Liver (tissue), 9 donors: ENCODE results near the gene TTC3. TPM values are rescaled to one million over a fixed set of nuclear protein-coding genes. Genes with fewer than 3 reads are reported as not detected.

ENCODE experiments used
- DNase-seq: peaks from one replicate; pipeline ENCODE4 v3.0.0-alpha.2; 2017; ENCODE audit warnings: low spot score
- H3K27ac ChIP-seq, 2 donors: one replicate each; pipeline ENCODE4 v1.7.0; 2013; ENCODE audit warnings: inconsistent platforms in 2 of 2, low read length in 2 of 2, control low read depth in 1 of 2, low read depth in 1 of 2, mild to moderate bottlenecking in 1 of 2
- H3K27me3 ChIP-seq, 4 donors: one replicate each; pipeline versions ENCODE4 v1.6.1 to v1.7.0; 2013; ENCODE audit warnings: low read length in 3 of 4, inconsistent platforms in 1 of 4, mild to moderate bottlenecking in 1 of 4, moderate library complexity in 1 of 4; ENCODE audit not compliant: control insufficient read depth in 4 of 4, insufficient read depth in 4 of 4
- H3K36me3 ChIP-seq, 4 donors: one replicate each; pipeline versions ENCODE4 v1.6.1 to v1.7.0; 2013; ENCODE audit warnings: low read length in 3 of 4, mild to moderate bottlenecking in 3 of 4, low read depth in 1 of 4, moderate library complexity in 1 of 4; ENCODE audit not compliant: control insufficient read depth in 4 of 4, insufficient read depth in 3 of 4
- H3K4me1 ChIP-seq, 4 donors: one replicate each; pipeline versions ENCODE4 v1.6.1 to v1.7.0; 2013; ENCODE audit warnings: low read length in 3 of 4, mild to moderate bottlenecking in 3 of 4, moderate library complexity in 1 of 4; ENCODE audit not compliant: control insufficient read depth in 4 of 4, insufficient read depth in 4 of 4
- H3K4me3 ChIP-seq, 3 donors: one replicate each; pipeline versions ENCODE4 v1.6.1 to v1.7.0; 2013; ENCODE audit warnings: low read length in 3 of 3, control low read depth in 1 of 3, low read depth in 1 of 3, mild to moderate bottlenecking in 1 of 3
- H3K9ac ChIP-seq, 2 donors: one replicate each; pipeline ENCODE4 v1.7.0; 2013; ENCODE audit warnings: low read length in 2 of 2, mild to moderate bottlenecking in 2 of 2, moderate library complexity in 2 of 2, control low read depth in 1 of 2, low read depth in 1 of 2
- H3K9me3 ChIP-seq, 4 donors: one replicate each; pipeline versions ENCODE4 v1.6.1 to v1.7.0; 2013; ENCODE audit warnings: low read length in 3 of 4; ENCODE audit not compliant: control insufficient read depth in 4 of 4
- EGR1 ChIP-seq, 2 donors: IDR thresholded peaks; 2 replicates each; pipeline ENCODE4 v1.6.1; 2016 to 2018; ENCODE audit warnings: antibody characterized with exemption in 2 of 2, low read depth in 2 of 2
- FOXA1 ChIP-seq: IDR thresholded peaks from 2 replicates; pipeline ENCODE4 v1.6.1; 2016; ENCODE audit warnings: antibody characterized with exemption
- FOXA2 ChIP-seq: IDR thresholded peaks from 2 replicates; pipeline ENCODE4 v1.6.1; 2016; ENCODE audit warnings: antibody characterized with exemption
- GABPA ChIP-seq, 2 donors: IDR thresholded peaks in 1 of 2; conservative IDR thresholded peaks in 1 of 2; 2 replicates each; pipeline ENCODE4 v1.6.1; 2016; ENCODE audit warnings: antibody characterized with exemption in 2 of 2, mild to moderate bottlenecking in 1 of 2, moderate library complexity in 1 of 2
- HNF4G ChIP-seq: IDR thresholded peaks from 2 replicates; pipeline ENCODE4 v1.6.1; 2016; ENCODE audit warnings: antibody characterized with exemption
- JUND ChIP-seq, 2 donors: IDR thresholded peaks; 2 replicates each; pipeline ENCODE4 v1.6.1; 2016; ENCODE audit warnings: antibody characterized with exemption in 2 of 2
- NR2F2 ChIP-seq: IDR thresholded peaks from 2 replicates; pipeline ENCODE4 v1.6.1; 2016; ENCODE audit warnings: antibody characterized with exemption
- REST ChIP-seq: IDR thresholded peaks from 2 replicates; pipeline ENCODE4 v1.6.1; 2016; ENCODE audit warnings: antibody characterized with exemption, mild to moderate bottlenecking
- RXRA ChIP-seq, 2 donors: IDR thresholded peaks; 2 replicates each; pipeline ENCODE4 v1.6.1; 2017 to 2018; ENCODE audit warnings: antibody characterized with exemption in 2 of 2, mild to moderate bottlenecking in 1 of 2
- YY1 ChIP-seq: IDR thresholded peaks from 2 replicates; pipeline ENCODE4 v1.6.1; 2016; ENCODE audit warnings: antibody characterized with exemption, mild to moderate bottlenecking
- ZBTB33 ChIP-seq: IDR thresholded peaks from 2 replicates; pipeline ENCODE4 v1.6.1; 2016; ENCODE audit warnings: antibody characterized with exemption
- WGBS: extraction: QIAGEN DNeasy Blood & Tissue Kit; methylation state at CpG from one replicate; pipeline ENCODE4 v1.1.7; 2013; 5-methylcytosine and 5-hydroxymethylcytosine counted together
- polyA plus RNA-seq, 2 donors: library from polyadenylated mRNA; stranded (reverse) in 1 of 2; unstranded in 1 of 2; fragments of 200-250 nt in 1 of 2; fragments of >200 nt in 1 of 2; fragmentation: Nextera tagmentation in 1 of 2; extraction: Ambion mirVana in 1 of 2; gene quantifications; one replicate each; pipeline versions ENCODE4 v1.2.1 to v1.2.3, GENCODE V29; 2013 to 2015
- total RNA-seq, 2 donors: library from RNA; depleted of rRNA; stranded (reverse); fragments of >200 nt; gene quantifications; one replicate each; pipeline ENCODE4 v1.2.3, GENCODE V29; 2014
- TF ChIP-seq, protein P1 (sequence below): IDR thresholded peaks from 2 replicates; pipeline ENCODE4 v1.6.1; 2016; ENCODE audit warnings: antibody characterized with exemption
- TF ChIP-seq, protein P2 (sequence below): IDR thresholded peaks from 2 replicates; pipeline ENCODE4 v1.6.1; 2016; ENCODE audit warnings: antibody characterized with exemption
- donor health status: healthy.
- donor health status: healthy.
- donor health status: healthy.
- donor health status: healthy.
- donor health status: healthy.

The TTC3 gene
- total and polyA plus RNA-seq, 4 donors = 27.2 to 96.1 (median 57.2) TPM

GRCh38 chr21:37128076-37128475 lies 55.0 kb downstream of the TTC3 start:
- DNase-seq = no peak
- Histone ChIP-seq H3K4me3 (no peak overlapping the region), H3K27ac (no peak overlapping the region), H3K27me3 (no peaks in the 10 kb centered on the region), H3K9me3 (no peaks in the 10 kb centered on the region), H3K4me1 (no peaks in the 10 kb centered on the region), H3K9ac (no peak overlapping the region), H3K36me3 (peaks cover 4 to 37% (median 19%) of the 10 kb centered on the region in 4 donors)
- TF ChIP-seq REST = no peak
- no peak for TF ChIP-seq FOXA1
- TF ChIP-seq JUND (IDR thresholded peaks at IDR 0.05) = no peak
- TF ChIP-seq EGR1 (IDR thresholded peaks at IDR 0.05; ENCODE audit: low read depth in 2 of 2) = no peak
- no peak for TF ChIP-seq RXRA (IDR thresholded peaks at IDR 0.05)

GRCh38 chr21:37130971-37131370 lies 57.9 kb downstream of the TTC3 start:
- Histone ChIP-seq H3K4me1 (no peaks in the 10 kb centered on the region), H3K4me3 (no peak overlapping the region), H3K27me3 (no peaks in the 10 kb centered on the region), H3K27ac (no peak overlapping the region), H3K36me3 (peaks cover 6 to 64% (median 37%) of the 10 kb centered on the region in 4 donors), H3K9me3 (no peaks in the 10 kb centered on the region), H3K9ac (no peak overlapping the region)
- TF ChIP-seq RXRA (IDR thresholded peaks at IDR 0.05) = no peak
- TF ChIP-seq, protein P1, sequence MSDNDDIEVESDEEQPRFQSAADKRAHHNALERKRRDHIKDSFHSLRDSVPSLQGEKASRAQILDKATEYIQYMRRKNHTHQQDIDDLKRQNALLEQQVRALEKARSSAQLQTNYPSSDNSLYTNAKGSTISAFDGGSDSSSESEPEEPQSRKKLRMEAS = no peak
- TF ChIP-seq FOXA1 = no peak
- TF ChIP-seq HNF4G = no peak
- TF ChIP-seq YY1 = no peak
- TF ChIP-seq GABPA (IDR thresholded peaks at IDR 0.05 in 1 of 2, conservative IDR thresholded peaks at IDR 0.05 in 1 of 2) = no peak
- TF ChIP-seq FOXA2 = no peak
- no peak for TF ChIP-seq EGR1 (IDR thresholded peaks at IDR 0.05; ENCODE audit: low read depth in 2 of 2)
- no peak for TF ChIP-seq JUND (IDR thresholded peaks at IDR 0.05)
- no peak for TF ChIP-seq REST
- TF ChIP-seq, protein P2, sequence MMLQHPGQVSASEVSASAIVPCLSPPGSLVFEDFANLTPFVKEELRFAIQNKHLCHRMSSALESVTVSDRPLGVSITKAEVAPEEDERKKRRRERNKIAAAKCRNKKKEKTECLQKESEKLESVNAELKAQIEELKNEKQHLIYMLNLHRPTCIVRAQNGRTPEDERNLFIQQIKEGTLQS = no peak
- TF ChIP-seq ZBTB33 = no peak
- no peak for TF ChIP-seq NR2F2
- no peak for DNase-seq
- 94% methylated on average over 2 of the region's 2 CpGs for WGBS
